HG03097 (cell line): ENCODE measurements around the gene MED14.
"Not testable (repeated sequence)": the region's sequence is repeated elsewhere in the genome, so short reads cannot be mapped to it uniquely, and the experiment has no call there.

Source experiments
- ATAC-seq: cut with Tn5 transposase; IDR thresholded peaks from one replicate; pipeline ENCODE4 v1.9.1; 2021; ENCODE audit not compliant: unreplicated experiment, low FRiP score

Gene MED14

GRCh38 chrX:40732499-40732898 lies 2.8 kb downstream of the MED14 start:
- not testable (repeated sequence) for ATAC-seq

GRCh38 chrX:40729598-40730584 lies 5.5 kb downstream of the MED14 start:
- no peak for ATAC-seq

GRCh38 chrX:40727581-40728252 lies 7.6 kb downstream of the MED14 start:
- ATAC-seq = no peak

DNA sequence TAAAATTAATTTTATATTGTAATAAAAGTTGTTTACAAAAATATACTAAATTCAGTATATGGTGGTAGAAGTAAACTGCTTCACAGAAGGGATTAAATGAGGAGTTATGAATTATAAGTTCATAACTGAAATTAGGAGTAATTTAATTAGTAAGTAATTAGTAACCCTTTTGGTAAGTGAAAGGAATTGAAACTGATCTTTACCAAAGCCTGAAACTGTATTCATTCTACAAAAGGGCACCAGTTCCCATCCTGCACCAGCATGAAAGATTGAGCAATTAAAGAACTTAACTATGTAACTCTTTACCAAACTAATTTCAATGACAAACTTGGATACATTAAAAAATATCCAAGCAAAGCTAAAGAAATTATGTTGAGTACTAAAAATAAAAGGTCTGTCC lies 8.2 kb downstream of the MED14 start:
- ATAC-seq = no peak

GRCh38 chrX:40722930-40723329 lies 12.4 kb downstream of the MED14 start:
- ATAC-seq = no peak

- no peak for ATAC-seq
Measured at GRCh38 chrX:40721489-40722106, 13.7 kb downstream of the MED14 start.

GRCh38 chrX:40720792-40721191 lies 14.6 kb downstream of the MED14 start:
- ATAC-seq = no peak

- ATAC-seq = no peak
Measured at GRCh38 chrX:40720339-40720738, 15.0 kb downstream of the MED14 start.

GRCh38 chrX:40719731-40720130 lies 15.6 kb downstream of the MED14 start:
- no peak for ATAC-seq

- ATAC-seq = no peak
Measured at GRCh38 chrX:40719218-40719617, 16.1 kb downstream of the MED14 start.

- no peak for ATAC-seq
Measured at GRCh38 chrX:40709395-40709794, 25.9 kb downstream of the MED14 start.

DNA sequence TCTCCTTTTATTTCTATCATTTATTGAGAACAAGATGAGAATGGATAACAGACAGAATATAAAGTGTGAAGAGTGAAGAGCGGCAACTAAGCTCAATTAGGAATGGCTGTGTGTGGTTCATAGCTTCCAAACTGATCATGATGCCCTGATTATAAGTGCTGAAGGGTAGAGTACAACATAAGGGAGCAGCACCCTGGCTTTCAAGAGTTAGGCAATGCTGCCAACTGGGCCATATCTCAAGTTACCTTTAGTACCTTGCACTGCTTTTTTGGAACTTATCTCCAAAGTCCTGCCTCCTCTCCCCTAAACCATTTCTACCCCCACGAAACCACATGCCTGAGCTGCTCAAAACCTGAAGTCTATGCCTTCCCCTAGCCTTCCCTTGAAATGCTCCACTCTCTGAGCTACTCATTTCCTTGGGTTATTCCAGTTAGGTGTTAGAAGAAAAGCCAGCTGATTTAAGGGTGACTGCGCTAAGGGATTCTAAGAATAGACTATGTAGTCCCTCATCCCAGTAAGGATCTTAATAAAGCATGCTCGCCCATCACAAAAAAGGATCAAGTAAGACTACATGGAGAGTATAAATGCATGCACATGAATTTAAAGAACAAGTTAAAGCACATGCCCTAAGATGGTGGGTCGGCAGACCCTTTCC lies 29.6 kb downstream of the MED14 start:
- ATAC-seq = no peak

GRCh38 chrX:40700640-40701342 lies 34.6 kb downstream of the MED14 start:
- ATAC-seq = no peak

DNA sequence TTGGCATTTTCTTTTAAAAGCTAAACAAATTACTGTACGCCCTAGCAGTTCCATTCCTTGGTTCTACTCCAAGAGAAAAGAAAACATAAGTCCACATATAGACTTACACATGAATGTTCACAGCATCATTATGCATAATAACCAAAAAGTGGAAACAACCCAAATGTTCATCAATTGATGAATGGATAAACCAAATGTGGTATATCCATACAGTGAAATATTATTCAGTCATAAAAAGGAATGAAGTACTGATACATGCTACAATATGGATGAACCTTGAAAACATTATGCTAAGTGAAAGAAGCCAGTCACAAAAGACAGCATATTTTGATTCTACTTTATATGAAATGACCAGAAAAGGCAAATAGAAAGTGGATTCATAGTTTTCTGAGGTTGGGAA lies 36.5 kb downstream of the MED14 start:
- ATAC-seq = no peak

DNA sequence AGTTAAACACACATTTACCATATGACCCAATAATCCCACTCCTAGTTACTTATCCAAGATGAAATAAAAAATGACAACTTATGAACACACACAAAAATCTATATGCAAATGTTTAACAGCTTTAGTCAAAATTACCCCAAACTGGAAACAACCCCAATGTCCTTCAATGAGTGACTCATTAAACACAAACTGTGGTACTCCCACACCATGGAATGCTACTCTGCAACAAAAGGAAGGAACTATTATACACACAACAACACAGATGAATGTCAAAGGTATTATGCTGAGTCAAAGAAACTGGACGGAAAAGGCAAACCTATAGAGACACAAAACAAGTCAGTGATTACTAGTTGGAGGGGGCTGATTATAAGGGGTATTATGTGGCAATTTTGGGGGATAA lies 40.5 kb downstream of the MED14 start:
- ATAC-seq = no peak

GRCh38 chrX:40688929-40689328 lies 46.4 kb downstream of the MED14 start:
- no peak for ATAC-seq

- ATAC-seq = no peak
Measured at GRCh38 chrX:40687169-40687568, 48.2 kb downstream of the MED14 start.

DNA sequence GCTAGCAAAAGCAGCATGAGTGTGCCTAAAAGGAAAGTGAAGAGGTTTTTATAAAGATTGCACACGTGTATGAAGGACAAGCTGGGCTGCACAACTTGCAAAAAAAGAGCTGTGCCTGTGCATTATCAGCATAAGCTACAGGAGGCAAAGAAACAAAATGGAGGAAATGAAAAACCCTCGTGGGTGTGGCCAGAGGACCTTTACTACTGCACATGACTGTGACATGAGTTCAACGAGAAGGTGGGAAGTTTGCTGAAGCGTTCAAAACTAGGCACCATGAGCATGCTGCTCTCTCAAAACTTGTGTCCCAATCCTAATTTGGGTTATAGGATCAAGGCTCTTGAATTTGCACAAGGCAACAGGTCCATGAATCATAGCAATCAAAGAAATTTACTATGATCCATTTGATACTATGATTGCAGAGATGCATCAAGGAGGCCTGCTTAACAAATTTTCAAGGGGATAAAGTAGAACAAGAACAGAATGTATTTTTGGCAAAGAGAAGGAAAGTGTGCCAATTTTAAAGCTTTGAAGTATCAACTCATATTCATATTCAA lies 49.9 kb downstream of the MED14 start:
- ATAC-seq = no peak

- no peak for ATAC-seq
Measured at GRCh38 chrX:40684092-40684491, 51.2 kb downstream of the MED14 start.

DNA sequence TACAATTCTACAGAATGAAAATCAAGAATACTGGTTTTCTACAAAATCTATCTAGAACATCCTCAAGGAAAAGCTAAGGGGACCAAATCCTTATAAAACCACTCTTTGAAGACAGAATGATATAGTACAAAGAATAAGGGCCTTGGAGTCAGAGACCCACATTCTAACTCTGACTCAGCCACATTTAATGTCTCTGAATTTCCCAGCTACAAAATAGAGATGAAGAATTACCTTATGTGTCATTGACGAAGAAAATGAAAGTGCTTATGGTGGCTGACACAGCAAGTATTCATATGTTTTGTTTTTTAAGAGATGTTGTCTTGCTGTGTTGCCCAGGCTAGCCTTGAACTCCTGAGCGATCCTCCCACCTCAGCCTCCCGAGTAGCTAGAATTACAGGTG lies 52.1 kb downstream of the MED14 start:
- ATAC-seq = no peak
